HL-60 (cell line): ENCODE results near the gene DDX59.

Experiments used
- DNase-seq, 2 experiments: peaks; one replicate each; pipeline ENCODE4 v3.0.0-alpha.2; 2010 to 2020; ENCODE audit warnings: low read depth in 1 of 2, low spot score in 1 of 2
- H3K27ac ChIP-seq: fragments of 250-450 bp; sonication (Bioruptor Pico); replicated peaks from 2 replicates; pipeline ENCODE4 v1.5.1; 2020; ENCODE audit warnings: mild to moderate bottlenecking, moderate library complexity
- H3K27me3 ChIP-seq: fragments of 250-450 bp; sonication (Bioruptor Pico); 2 replicates; pipeline ENCODE4 v1.5.1; 2021; ENCODE audit warnings: mild to moderate bottlenecking, moderate library complexity; ENCODE audit not compliant: insufficient read depth, poor library complexity, severe bottlenecking
- H3K4me3 ChIP-seq: replicated peaks from 2 replicates; pipeline ENCODE4 v1.5.1; 2011; ENCODE audit warnings: mild to moderate bottlenecking, control low read depth, low read length; ENCODE audit not compliant: insufficient read depth
- GABPA ChIP-seq: IDR thresholded peaks from 2 replicates; pipeline ENCODE4 v1.6.1; 2012; ENCODE audit warnings: low read depth
- POLR2AphosphoS5 ChIP-seq: IDR thresholded peaks from 2 replicates; pipeline ENCODE4 v1.6.1; 2012; ENCODE audit warnings: low read depth
- REST ChIP-seq: IDR thresholded peaks from 2 replicates; pipeline ENCODE4 v1.6.1; 2012; ENCODE audit warnings: low read depth; ENCODE audit not compliant: insufficient replicate concordance
- SPI1 ChIP-seq: IDR thresholded peaks from 2 replicates; pipeline ENCODE4 v1.6.1; 2012; ENCODE audit warnings: low read depth, mild to moderate bottlenecking, borderline replicate concordance
- TF ChIP-seq, protein P1 (sequence below): IDR thresholded peaks from one replicate; pipeline ENCODE4 v1.5.1; 2011; ENCODE audit warnings: low read length, control low read depth, inconsistent platforms; ENCODE audit not compliant: insufficient read depth

DDX59 gene

DNA sequence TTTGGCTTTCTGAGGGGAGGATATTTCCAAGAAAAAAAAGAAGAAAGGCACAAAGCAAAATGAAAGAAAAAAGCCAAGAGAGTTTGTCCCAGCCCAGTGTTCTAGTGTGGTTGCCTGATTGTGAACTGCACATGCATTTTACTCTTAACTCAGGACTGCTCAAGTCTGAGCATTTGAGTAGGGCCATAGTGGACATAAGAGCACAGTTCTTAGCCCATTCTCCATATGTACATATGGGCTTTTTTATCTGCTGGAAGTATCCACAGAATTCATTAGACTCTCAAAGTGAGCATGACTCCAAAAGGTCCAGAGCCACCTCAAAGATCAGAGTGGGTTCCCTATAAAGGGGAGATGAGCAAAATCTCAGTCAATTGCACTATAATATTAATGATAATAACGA is 13.6 kb upstream of the DDX59 start:
- H3K4me3 ChIP-seq = no peak overlapping the region
- H3K27ac ChIP-seq = no peak overlapping the region
- no peak for DNase-seq
- H3K27me3 ChIP-seq = no peaks in the 10 kb centered on the region
- TF ChIP-seq GABPA (no peak), REST (no peak), POLR2AphosphoS5 (no peak), SPI1 (no peak)
- TF ChIP-seq, protein P1, sequence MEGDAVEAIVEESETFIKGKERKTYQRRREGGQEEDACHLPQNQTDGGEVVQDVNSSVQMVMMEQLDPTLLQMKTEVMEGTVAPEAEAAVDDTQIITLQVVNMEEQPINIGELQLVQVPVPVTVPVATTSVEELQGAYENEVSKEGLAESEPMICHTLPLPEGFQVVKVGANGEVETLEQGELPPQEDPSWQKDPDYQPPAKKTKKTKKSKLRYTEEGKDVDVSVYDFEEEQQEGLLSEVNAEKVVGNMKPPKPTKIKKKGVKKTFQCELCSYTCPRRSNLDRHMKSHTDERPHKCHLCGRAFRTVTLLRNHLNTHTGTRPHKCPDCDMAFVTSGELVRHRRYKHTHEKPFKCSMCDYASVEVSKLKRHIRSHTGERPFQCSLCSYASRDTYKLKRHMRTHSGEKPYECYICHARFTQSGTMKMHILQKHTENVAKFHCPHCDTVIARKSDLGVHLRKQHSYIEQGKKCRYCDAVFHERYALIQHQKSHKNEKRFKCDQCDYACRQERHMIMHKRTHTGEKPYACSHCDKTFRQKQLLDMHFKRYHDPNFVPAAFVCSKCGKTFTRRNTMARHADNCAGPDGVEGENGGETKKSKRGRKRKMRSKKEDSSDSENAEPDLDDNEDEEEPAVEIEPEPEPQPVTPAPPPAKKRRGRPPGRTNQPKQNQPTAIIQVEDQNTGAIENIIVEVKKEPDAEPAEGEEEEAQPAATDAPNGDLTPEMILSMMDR = no peak

DNA sequence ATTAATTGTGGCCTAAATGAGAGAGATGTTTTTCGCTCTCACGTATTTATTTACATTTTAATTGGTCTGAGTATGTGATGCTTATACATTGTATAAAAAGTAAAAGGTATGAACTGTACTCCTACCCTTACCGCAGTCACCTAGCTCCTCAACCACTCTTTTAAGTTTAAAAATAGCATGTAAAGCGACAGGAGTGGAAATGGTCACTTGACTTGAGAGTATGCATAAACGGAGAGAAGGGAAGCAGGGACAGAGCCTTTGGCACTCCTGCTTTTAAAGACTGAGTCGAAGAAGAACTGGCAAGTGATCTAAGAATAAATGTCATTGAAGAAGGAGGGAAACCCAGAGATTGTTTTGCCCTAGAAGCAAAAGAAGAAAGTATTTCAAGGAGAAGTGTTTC is 11.5 kb upstream of the DDX59 start:
- no peak for TF ChIP-seq SPI1
- no peak for TF ChIP-seq POLR2AphosphoS5
- TF ChIP-seq REST = no peak
- TF ChIP-seq, protein P1 = no peak
- TF ChIP-seq GABPA = no peak
- Histone ChIP-seq H3K27me3 (no peaks in the 10 kb centered on the region), H3K27ac (no peak overlapping the region), H3K4me3 (no peak overlapping the region)
- DNase-seq = no peak

DNA sequence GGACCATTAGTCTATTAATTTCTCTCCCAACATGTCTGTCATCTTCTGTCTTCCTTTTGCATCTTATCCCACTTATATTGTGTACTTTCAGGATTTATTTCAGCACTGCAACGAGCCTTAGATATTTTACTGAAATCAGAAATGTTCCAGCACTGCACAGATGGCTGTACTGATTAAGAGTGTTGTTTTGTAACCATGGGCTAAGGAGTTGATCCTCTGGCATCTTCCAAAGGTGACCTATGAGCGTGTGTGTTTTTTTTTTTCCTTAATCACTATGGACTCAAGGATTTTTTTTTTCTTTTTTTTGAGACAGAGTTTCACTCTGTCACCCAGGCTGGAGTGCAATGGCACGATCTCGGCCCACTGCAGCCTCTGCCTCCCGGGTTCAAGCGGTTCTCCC is 7.1 kb upstream of the DDX59 start:
- no peak overlapping the region for H3K27ac ChIP-seq
- no peak for DNase-seq
- no peak overlapping the region for H3K4me3 ChIP-seq
- no peaks in the 10 kb centered on the region for H3K27me3 ChIP-seq
- TF ChIP-seq GABPA (no peak), REST (no peak), SPI1 (no peak), POLR2AphosphoS5 (no peak)
- TF ChIP-seq, protein P1 = no peak
